ENCODE measurements around the gene POP4.

The POP4 gene

DNA sequence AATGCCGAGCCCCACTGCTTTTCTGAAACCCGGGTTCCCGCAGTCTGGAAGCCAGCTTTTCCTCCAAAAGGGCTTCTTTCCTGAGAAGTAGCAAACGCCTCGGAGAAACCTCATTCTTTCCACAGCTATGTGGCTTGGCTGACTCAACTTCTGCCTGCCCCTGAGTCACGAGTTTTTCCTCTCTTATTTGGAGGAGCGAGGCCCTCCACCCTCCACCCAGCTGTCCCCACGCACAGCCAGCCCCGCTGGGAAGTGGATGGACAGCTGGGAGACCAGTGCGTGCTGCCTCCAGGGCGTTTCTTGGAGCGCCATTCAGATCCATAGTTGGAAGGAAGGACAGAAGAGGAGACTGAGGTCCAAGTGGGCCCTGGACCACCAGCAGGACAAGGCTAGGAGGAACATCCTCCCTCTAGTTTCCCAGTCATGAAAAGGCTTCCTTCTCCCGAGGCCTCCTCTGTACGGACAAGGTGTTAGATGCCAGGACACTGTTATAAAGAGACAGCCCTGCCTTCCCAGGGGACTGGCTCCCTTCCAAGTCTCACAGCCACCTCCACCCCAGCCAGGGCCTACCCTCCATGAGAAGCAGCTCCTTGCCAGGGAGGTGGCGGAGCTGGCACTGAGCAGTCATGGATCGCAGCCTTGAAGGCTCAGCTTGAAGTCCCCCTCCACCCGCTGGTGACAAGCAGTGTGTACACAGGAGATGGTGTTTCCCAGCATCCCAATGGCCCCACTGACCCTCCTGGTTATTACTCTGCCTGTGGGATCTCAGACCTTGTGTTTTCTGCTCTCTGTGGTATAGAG lies 56.7 kb downstream of the POP4 start:
- DNase-seq (ENCODE audit: low read depth) = no peak
- H3K4me3 ChIP-seq (ENCODE audit: low read depth, low read length) = no peak overlapping the region
- TF ChIP-seq, protein P1, sequence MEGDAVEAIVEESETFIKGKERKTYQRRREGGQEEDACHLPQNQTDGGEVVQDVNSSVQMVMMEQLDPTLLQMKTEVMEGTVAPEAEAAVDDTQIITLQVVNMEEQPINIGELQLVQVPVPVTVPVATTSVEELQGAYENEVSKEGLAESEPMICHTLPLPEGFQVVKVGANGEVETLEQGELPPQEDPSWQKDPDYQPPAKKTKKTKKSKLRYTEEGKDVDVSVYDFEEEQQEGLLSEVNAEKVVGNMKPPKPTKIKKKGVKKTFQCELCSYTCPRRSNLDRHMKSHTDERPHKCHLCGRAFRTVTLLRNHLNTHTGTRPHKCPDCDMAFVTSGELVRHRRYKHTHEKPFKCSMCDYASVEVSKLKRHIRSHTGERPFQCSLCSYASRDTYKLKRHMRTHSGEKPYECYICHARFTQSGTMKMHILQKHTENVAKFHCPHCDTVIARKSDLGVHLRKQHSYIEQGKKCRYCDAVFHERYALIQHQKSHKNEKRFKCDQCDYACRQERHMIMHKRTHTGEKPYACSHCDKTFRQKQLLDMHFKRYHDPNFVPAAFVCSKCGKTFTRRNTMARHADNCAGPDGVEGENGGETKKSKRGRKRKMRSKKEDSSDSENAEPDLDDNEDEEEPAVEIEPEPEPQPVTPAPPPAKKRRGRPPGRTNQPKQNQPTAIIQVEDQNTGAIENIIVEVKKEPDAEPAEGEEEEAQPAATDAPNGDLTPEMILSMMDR (IDR thresholded peaks at IDR 0.05; ENCODE audit: low read depth, low read length, missing control alignments) = no peak

DNA sequence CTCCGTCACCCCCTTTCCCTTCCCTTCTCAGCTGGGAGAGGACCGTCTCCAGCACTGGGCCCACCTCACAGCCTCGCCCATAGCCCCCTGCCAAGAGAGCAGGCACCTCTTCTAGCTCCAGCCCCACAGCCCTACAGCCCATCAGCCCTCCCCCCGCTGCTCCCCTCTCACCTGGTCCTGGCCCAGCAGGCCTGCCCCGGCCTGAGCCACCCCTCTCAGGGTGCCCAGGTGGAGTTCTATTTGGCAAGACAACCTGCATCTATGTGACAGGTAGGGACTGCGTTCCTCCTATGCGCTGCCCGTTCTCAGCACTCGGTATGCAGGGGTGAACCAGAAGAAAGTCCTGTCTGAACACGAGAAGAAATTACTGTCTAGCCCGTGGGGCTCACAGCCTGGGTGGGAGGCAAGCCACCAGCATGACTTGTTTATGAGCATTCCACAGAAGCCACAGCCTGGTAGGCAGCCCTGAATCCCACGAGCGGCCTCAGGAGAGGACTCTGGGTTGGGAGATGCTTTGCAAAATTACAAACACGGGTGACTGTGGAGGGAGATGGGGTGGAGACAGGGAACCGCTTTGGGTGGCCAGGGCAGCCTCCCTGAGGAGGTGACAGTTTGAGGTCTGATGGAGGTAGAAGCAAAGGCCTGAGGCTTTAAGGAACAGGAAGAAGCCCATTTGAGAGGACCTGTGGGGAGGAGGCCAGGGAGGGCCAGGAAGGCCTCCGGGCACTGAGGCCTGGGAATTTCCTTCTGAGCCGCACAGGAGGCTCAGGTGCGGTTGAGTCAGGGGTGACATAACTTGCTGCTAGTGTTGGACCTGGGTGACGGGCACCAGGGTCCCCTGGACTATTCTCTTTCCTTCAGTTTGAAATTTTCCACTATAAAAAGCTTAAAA lies 58.0 kb downstream of the POP4 start:
- TF ChIP-seq, protein P1 (IDR thresholded peaks at IDR 0.05; ENCODE audit: low read depth, low read length, missing control alignments) = no peak
- H3K4me3 ChIP-seq (ENCODE audit: low read depth, low read length) = no peak overlapping the region; the same call in 1 of the 2 replicates

DNA sequence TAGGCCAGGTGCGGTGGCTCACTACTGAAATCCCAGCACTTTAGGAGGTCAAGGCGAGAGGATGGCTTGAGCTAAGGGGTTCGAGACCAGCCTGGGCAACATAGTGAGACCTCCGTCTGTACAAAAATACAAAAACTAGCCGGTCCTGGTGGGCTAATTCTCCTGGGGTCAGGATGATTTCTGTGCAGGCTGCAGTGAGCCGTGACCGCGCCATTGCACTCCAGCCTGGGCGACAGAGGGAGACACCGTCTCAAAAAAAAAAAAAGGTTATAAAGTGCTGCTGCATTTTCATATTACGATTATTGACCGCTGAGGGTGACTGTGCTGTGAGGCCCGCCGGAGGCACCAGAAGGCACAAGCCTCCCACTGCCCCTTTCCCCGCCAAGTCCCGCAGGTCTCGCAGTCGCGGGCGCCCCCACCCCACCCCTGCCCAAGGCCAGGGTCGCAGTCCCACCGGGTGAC lies 58.7 kb downstream of the POP4 start:
- peak overlapping the region; percentile 72 for H3K4me3 ChIP-seq (ENCODE audit: low read depth, low read length)
- TF ChIP-seq, protein P1 (IDR thresholded peaks at IDR 0.05; ENCODE audit: low read depth, low read length, missing control alignments) = peak; percentile 21
- DNase-seq (ENCODE audit: low read depth) = no peak

More for the DNA sequence above, 58.0 kb downstream of the POP4 start:
- no peak for DNase-seq (ENCODE audit: low read depth)

DNA sequence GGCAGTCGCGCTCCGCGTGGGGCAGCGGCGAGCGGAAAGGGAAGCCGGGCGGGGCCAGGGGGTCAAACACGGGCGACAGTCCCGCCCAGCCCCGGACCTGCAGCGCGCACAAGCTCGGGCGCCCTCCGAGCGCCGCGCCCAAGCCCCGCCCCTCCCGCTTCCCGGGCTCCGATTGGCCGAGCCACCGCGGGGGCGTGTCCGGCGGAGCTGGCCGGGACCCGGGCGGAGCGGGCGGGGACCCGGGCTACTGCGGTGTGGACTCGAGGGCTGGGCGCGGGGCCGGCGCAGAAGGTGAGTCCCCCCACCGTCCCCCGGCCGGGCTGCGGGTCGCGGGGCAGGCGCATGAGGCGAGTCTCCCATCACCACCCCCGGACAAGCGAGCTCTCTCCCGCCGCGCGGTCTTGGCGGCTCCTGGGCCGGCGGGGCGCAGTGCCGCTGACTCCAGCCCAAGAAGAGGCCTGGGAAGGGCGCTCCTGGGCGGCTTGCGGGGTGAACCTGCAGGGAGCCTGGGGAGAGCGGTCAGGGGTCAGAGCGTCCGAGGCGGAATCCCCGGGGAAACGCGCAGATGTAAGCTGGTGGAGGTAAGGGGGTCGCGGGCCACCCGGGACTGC lies 59.2 kb downstream of the POP4 start, which contains the start of gene PLEKHF1:
Gene PLEKHF1, plus strand, starts transcription at position 247 of the 611 bp plus-strand sequence. CDS start 8,379 bp downstream, outside the sequence.
- TF ChIP-seq, protein P1 (IDR thresholded peaks at IDR 0.05; ENCODE audit: low read depth, low read length, missing control alignments) = no peak
- H3K4me3 ChIP-seq (ENCODE audit: low read depth, low read length) = peak within 1 kb of the TSS; percentile 72
- DNase-seq (ENCODE audit: low read depth) = no peak

DNA sequence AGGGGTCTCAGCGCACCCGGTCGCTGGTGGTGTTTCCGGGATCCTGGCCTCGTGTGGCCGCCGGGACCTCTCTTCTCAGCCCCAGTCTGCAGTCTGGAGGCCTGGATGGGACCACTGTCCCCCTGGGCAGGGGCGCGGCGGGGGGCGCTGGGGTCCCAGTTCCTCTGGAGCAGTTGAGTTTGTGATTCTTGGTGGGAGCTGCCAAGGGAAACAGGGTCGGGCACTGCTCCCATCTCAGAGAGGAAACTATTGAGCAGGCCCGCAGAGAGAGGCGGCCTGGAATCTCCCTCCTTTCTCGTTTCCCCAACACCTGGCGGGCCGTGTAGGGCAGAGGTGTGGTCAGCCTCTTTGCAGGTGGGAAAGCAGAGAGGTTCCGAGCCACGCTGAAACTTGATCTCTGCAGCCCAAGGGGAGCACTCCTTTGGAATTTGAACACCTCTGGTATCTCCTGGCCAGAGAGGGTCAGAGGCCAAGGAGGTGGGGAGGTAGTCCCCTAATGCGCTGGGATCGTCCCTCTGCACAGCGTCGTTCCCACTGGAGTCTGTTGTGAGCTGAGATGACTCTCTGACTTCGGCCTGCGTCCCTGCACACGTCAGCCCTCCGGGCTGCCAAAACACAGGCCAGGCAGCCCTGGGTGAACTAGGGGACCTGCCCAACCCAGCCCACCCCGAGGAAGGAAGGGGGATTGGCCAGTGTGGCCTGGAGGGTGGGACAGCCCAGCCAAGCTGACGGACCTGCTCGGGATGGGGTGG lies 59.9 kb downstream of the POP4 start:
- TF ChIP-seq, protein P1 (IDR thresholded peaks at IDR 0.05; ENCODE audit: low read depth, low read length, missing control alignments) = no peak
- no peak for DNase-seq (ENCODE audit: low read depth)
- peak overlapping the region; percentile 72 for H3K4me3 ChIP-seq (ENCODE audit: low read depth, low read length)
